GM12878 (cell line): ENCODE results near the gene DCDC2. TPM values are rescaled to one million over a fixed set of nuclear protein-coding genes. Genes with fewer than 3 reads are reported as not detected.

Experiments
- ATAC-seq: fragments of 200-7000 bp; cut with Tn5 transposase; 3 replicates; pipeline ENCODE4 v1.9.1; 2020; ENCODE audit warnings: mild to moderate bottlenecking, moderate library complexity
- BruUV-seq: library from RNA; stranded (reverse); fragments of 400-500 nt; replicated peaks from 2 replicates; lab custom pipeline; 2021; lab: Mats Ljungman, UMichigan
- CTCF ChIA-PET: fragments of 300-600 bp; sonication (Branson Sonifier 250); formaldehyde crosslinking; extraction: SDS; loops from one replicate; lab custom pipeline; 2021; ENCODE audit warnings: inconsistent platforms; lab: Yijun Ruan, JAX
- POLR2A ChIA-PET: fragments of 350-600 bp; formaldehyde crosslinking; extraction: SDS; loops from one replicate; lab custom pipeline; 2021; ENCODE audit warnings: inconsistent platforms; lab: Charles Lee
- RAD21 ChIA-PET: fragments of 300-600 bp; sonication (Branson Sonifier 250); formaldehyde crosslinking; loops from one replicate; lab custom pipeline; 2023; ENCODE audit warnings: antibody characterized with exemption; ENCODE audit not compliant: unreplicated experiment; lab: Charles Lee
- SMC1A ChIA-PET: fragments of 300-600 bp; sonication (Branson Sonifier 250); formaldehyde crosslinking; loops from one replicate; lab custom pipeline; 2023; ENCODE audit not compliant: unreplicated experiment, uncharacterized antibody; lab: Charles Lee
- DNase-seq: peaks from one replicate; pipeline ENCODE4 v3.0.0-alpha.2; 2011; ENCODE audit warnings: low read depth, low spot score
- FAIRE-seq: peaks from 3 replicates; lab custom pipeline; 2011; peaks lifted over from hg19 to GRCh38; lab: Jason Lieb, UNC
- H2AFZ ChIP-seq: 2 replicates; pipeline ENCODE4 v1.6.0; 2011; ENCODE audit warnings: low read depth, low read length, control low read depth; ENCODE audit not compliant: control insufficient read depth
- H3K27ac ChIP-seq: 2 replicates; pipeline ENCODE4 v1.5.1; 2011; ENCODE audit warnings: control low read depth; ENCODE audit not compliant: control insufficient read depth, insufficient read depth
- H3K27me3 ChIP-seq, 2 experiments: replicated peaks in 1 of 2; 2 replicates each; pipeline versions ENCODE4 v1.6.0 to v1.6.1; 2011; ENCODE audit warnings: low read length in 1 of 2; ENCODE audit not compliant: control insufficient read depth in 2 of 2, insufficient read depth in 2 of 2
- H3K36me3 ChIP-seq, 2 experiments: 2 replicates each; pipeline ENCODE4 v1.5.1; 2011; ENCODE audit warnings: low read length in 1 of 2; ENCODE audit not compliant: control insufficient read depth in 2 of 2, insufficient read depth in 2 of 2
- H3K4me1 ChIP-seq: 2 replicates; pipeline ENCODE4 v1.6.1; 2011; ENCODE audit warnings: mild to moderate bottlenecking, low read length, moderate library complexity, mixed read lengths; ENCODE audit not compliant: control insufficient read depth, insufficient read depth
- H3K4me2 ChIP-seq: 2 replicates; pipeline ENCODE4 v1.6.0; 2011; ENCODE audit warnings: control low read depth; ENCODE audit not compliant: control insufficient read depth, insufficient read depth
- H3K4me3 ChIP-seq: fragments of 200-600 bp; sonication (generic); 2 replicates; pipeline ENCODE4 v1.5.1; 2016
- H3K79me2 ChIP-seq: 2 replicates; pipeline ENCODE4 v1.6.0; 2011; ENCODE audit warnings: low read length; ENCODE audit not compliant: control insufficient read depth, insufficient read depth
- H3K9ac ChIP-seq: 2 replicates; pipeline ENCODE4 v1.8.0; 2011; ENCODE audit warnings: low read length, control low read depth, mixed read lengths; ENCODE audit not compliant: control insufficient read depth, insufficient read depth
- H3K9me3 ChIP-seq: replicated peaks from 3 replicates; pipeline ENCODE4 v1.5.1; 2011; ENCODE audit warnings: mild to moderate bottlenecking, low read length; ENCODE audit not compliant: control insufficient read depth, insufficient read depth
- H4K20me1 ChIP-seq: 2 replicates; pipeline ENCODE4 v1.6.0; 2011; ENCODE audit not compliant: control insufficient read depth, insufficient read depth
- CBX5 ChIP-seq: sonication (generic); IDR thresholded peaks from 2 replicates; pipeline ENCODE4 v1.6.1; 2016; ENCODE audit warnings: low read depth, moderate library complexity, mild to moderate bottlenecking, inconsistent platforms
- HDAC2 ChIP-seq: fragments of 200-600 bp; sonication (generic); IDR thresholded peaks from 2 replicates; pipeline ENCODE4 v1.6.1; 2017
- SIX5 ChIP-seq: IDR thresholded peaks from 2 replicates; pipeline ENCODE4 v1.6.1; 2011; ENCODE audit warnings: mild to moderate bottlenecking, low read depth, low read length, moderate library complexity; ENCODE audit not compliant: severe bottlenecking
- ZBTB11 ChIP-seq: fragments of 450-650 bp; formaldehyde crosslinking; IDR thresholded peaks from 2 replicates; pipeline ENCODE4 v1.5.0; 2022; ENCODE audit warnings: mild to moderate bottlenecking, missing genetic modification characterization
- ZBTB40 ChIP-seq: fragments of 450-650 bp; IDR thresholded peaks from 2 replicates; pipeline ENCODE4 v1.6.1; 2016; ENCODE audit warnings: mild to moderate bottlenecking, moderate library complexity, borderline replicate concordance
- WGBS: methylation state at CpG from one replicate; pipeline ENCODE4 v1.1.6; 2016; ENCODE audit warnings: low lambda C conversion rate; ENCODE audit not compliant: insufficient replicate concordance, insufficient coverage; ENCODE audit errors: missing lambda C conversion rate; 5-methylcytosine and 5-hydroxymethylcytosine counted together
- in situ Hi-C: fragments of 300-500 bp; cut with MboI; formaldehyde crosslinking; loops from 9 replicates; pipeline ENCODE4 v1.14.3; 2018; ENCODE audit warnings: mixed read lengths
- intact Hi-C: fragments of 100-400 bp; cut with micrococcal nuclease; formaldehyde crosslinking; loops from one replicate; pipeline ENCODE4 v1.14.2; 2022; ENCODE audit not compliant: unreplicated experiment
- polyA plus RNA-seq, 11 experiments: library from polyadenylated mRNA; depleted of rRNA in 4 of 11; unstranded in 6 of 11; stranded (reverse) in 5 of 11; fragments of >200 nt; fragmentation: Nextera tagmentation in 4 of 11; fragmentation: Illumina TruSeq in 1 of 11; extraction: Ambion mirVana in 4 of 11; extraction: Trizol in 1 of 11; gene quantifications; 1 replicate in 1 of 11; 2 replicates in 10 of 11; pipeline versions ENCODE4 v1.2.1 to v1.2.3, GENCODE V29; 2011 to 2016; ENCODE audit warnings: inconsistent platforms in 2 of 11, missing spikeins in 2 of 11, low read depth in 1 of 11
- total RNA-seq, 4 experiments: library from RNA; depleted of rRNA in 3 of 4; stranded (reverse); fragments of >200 nt in 3 of 4; fragmentation: Illumina TruSeq in 1 of 4; extraction: Trizol in 1 of 4; gene quantifications; 2 replicates each; pipeline versions ENCODE4 v1.2.1 to v1.2.3, GENCODE V29; 2013 to 2021

DCDC2 gene
- total and polyA plus RNA-seq, 10 of the 15 experiments (the other 5 are each of a cell fraction or from before 2014, with no cell fraction given), result under 0.01 to 0.03 TPM; not detected in 8

GRCh38 chr6:24147511-24148153, 210.2 kb downstream of the DCDC2 start:
- no peaks in the 10 kb centered on the region for H3K27me3 ChIP-seq
- WGBS, result 22% methylated on average over 8 of the region's 8 CpGs
- H3K36me3 ChIP-seq, result no peaks in the 10 kb centered on the region
- no peak overlapping the region for H3K9ac ChIP-seq
- no peak overlapping the region for H3K27ac ChIP-seq
- no peak overlapping the region for H2AFZ ChIP-seq
- ChIA-PET CTCF (no interaction called here), RAD21 (no interaction called here), POLR2A (no interaction called here), SMC1A (no interaction called here)
- no peaks in the 10 kb centered on the region for H3K79me2 ChIP-seq
- H4K20me1 ChIP-seq, result no peaks in the 10 kb centered on the region
- intact Hi-C loops (no loop called here), in situ Hi-C loops (no loop called here)
- no peak overlapping the region for H3K4me3 ChIP-seq
- FAIRE-seq (no peak), DNase-seq (no peak), ATAC-seq (no peak)
- H3K4me1 ChIP-seq, result no peaks in the 10 kb centered on the region
- no peaks in the 10 kb centered on the region; the same call in 2 of the 3 replicates for H3K9me3 ChIP-seq
- no TSS peak for BruUV-seq
- no peak overlapping the region for H3K4me2 ChIP-seq
- TF ChIP-seq CBX5, result no peak
- no peak for TF ChIP-seq ZBTB11 (CRISPR knock-in tag)
- TF ChIP-seq ZBTB40, result no peak
- no peak for TF ChIP-seq HDAC2
- no peak for TF ChIP-seq SIX5
